ENCODE results near the gene CALHM2.

DNA sequence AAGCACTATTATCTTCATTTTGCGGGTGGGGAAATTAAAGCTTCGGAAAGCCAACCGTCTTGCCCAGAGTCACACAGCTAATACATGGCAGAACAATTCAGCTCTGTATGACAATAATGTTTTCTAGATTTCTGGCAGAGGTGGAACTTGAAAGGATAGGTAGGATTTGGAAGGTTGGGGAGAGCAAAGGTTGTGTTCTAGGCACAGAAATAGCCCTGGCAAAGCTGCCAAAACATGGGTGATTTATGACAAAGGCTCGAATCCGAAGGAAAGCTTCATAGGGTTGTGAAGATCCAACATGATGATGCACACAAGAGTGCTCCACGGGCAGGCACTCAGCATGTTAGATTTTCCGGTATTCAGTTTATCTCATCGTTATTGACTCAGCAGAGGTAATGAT, 36.6 kb downstream of the CALHM2 start:
- TF ChIP-seq, protein P1, sequence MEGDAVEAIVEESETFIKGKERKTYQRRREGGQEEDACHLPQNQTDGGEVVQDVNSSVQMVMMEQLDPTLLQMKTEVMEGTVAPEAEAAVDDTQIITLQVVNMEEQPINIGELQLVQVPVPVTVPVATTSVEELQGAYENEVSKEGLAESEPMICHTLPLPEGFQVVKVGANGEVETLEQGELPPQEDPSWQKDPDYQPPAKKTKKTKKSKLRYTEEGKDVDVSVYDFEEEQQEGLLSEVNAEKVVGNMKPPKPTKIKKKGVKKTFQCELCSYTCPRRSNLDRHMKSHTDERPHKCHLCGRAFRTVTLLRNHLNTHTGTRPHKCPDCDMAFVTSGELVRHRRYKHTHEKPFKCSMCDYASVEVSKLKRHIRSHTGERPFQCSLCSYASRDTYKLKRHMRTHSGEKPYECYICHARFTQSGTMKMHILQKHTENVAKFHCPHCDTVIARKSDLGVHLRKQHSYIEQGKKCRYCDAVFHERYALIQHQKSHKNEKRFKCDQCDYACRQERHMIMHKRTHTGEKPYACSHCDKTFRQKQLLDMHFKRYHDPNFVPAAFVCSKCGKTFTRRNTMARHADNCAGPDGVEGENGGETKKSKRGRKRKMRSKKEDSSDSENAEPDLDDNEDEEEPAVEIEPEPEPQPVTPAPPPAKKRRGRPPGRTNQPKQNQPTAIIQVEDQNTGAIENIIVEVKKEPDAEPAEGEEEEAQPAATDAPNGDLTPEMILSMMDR (IDR thresholded peaks at IDR 0.05): no peak
- no peak for TF ChIP-seq ZBTB43 (CRISPR knock-in tag; IDR thresholded peaks at IDR 0.05)
- no peak for TF ChIP-seq GABPB1 (CRISPR knock-in tag; IDR thresholded peaks at IDR 0.05)
- TF ChIP-seq ATF1 (CRISPR knock-in tag; IDR thresholded peaks at IDR 0.05): no peak
- TF ChIP-seq, protein P2, sequence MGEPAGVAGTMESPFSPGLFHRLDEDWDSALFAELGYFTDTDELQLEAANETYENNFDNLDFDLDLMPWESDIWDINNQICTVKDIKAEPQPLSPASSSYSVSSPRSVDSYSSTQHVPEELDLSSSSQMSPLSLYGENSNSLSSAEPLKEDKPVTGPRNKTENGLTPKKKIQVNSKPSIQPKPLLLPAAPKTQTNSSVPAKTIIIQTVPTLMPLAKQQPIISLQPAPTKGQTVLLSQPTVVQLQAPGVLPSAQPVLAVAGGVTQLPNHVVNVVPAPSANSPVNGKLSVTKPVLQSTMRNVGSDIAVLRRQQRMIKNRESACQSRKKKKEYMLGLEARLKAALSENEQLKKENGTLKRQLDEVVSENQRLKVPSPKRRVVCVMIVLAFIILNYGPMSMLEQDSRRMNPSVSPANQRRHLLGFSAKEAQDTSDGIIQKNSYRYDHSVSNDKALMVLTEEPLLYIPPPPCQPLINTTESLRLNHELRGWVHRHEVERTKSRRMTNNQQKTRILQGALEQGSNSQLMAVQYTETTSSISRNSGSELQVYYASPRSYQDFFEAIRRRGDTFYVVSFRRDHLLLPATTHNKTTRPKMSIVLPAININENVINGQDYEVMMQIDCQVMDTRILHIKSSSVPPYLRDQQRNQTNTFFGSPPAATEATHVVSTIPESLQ (CRISPR knock-in tag; IDR thresholded peaks at IDR 0.05): no peak
- TF ChIP-seq, protein P3, sequence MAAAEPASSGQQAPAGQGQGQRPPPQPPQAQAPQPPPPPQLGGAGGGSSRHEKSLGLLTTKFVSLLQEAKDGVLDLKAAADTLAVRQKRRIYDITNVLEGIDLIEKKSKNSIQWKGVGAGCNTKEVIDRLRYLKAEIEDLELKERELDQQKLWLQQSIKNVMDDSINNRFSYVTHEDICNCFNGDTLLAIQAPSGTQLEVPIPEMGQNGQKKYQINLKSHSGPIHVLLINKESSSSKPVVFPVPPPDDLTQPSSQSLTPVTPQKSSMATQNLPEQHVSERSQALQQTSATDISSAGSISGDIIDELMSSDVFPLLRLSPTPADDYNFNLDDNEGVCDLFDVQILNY (CRISPR knock-in tag; IDR thresholded peaks at IDR 0.05): no peak
